MM.1S (cell line): ENCODE measurements around the gene SH3GLB1.

Experiments used
- DNase-seq: peaks from one replicate; pipeline ENCODE4 v3.0.0-alpha.2; 2015
- H2AFZ ChIP-seq: fragments of 300-600 bp; sonication (generic); 2 replicates; pipeline ENCODE4 v1.6.0; 2016; ENCODE audit warnings: antibody characterized with exemption, low read length
- H3F3A ChIP-seq: fragments of 300-600 bp; sonication (generic); 2 replicates; pipeline ENCODE4 v1.6.1; 2016; ENCODE audit warnings: mild to moderate bottlenecking, antibody characterized with exemption, low read length, moderate library complexity, mixed read lengths; ENCODE audit not compliant: insufficient read depth
- H3K27ac ChIP-seq: fragments of 300-600 bp; sonication (generic); 2 replicates; pipeline ENCODE4 v1.5.1; 2016; ENCODE audit warnings: mild to moderate bottlenecking, low read length
- H3K27me3 ChIP-seq: fragments of 300-600 bp; sonication (generic); replicated peaks from 2 replicates; pipeline ENCODE4 v1.6.0; 2016; ENCODE audit warnings: low read length; ENCODE audit not compliant: insufficient read depth
- H3K36me3 ChIP-seq: fragments of 300-600 bp; sonication (generic); replicated peaks from 2 replicates; pipeline ENCODE4 v1.6.1; 2016; ENCODE audit warnings: mild to moderate bottlenecking, low read length, mixed read lengths; ENCODE audit not compliant: insufficient read depth
- H3K4me1 ChIP-seq: fragments of 300-600 bp; sonication (generic); 2 replicates; pipeline ENCODE4 v1.6.1; 2016; ENCODE audit warnings: low read length, mixed read lengths
- H3K4me2 ChIP-seq: fragments of 300-600 bp; sonication (generic); 2 replicates; pipeline ENCODE4 v1.6.0; 2016; ENCODE audit warnings: low read depth, low read length
- H3K4me3 ChIP-seq: fragments of 300-600 bp; sonication (generic); 2 replicates; pipeline ENCODE4 v1.5.1; 2016; ENCODE audit warnings: low read length, mixed read lengths
- H3K79me2 ChIP-seq: fragments of 300-600 bp; sonication (generic); 2 replicates; pipeline ENCODE4 v1.6.1; 2016; ENCODE audit warnings: mixed run types, low read length, mixed read lengths
- H3K9ac ChIP-seq: fragments of 300-600 bp; sonication (generic); 2 replicates; pipeline ENCODE4 v1.6.1; 2016; ENCODE audit warnings: low read length, mixed read lengths
- H3K9me2 ChIP-seq: fragments of 300-600 bp; sonication (generic); replicated peaks from 2 replicates; pipeline ENCODE4 v1.6.1; 2016; ENCODE audit warnings: mild to moderate bottlenecking, low read length, mixed read lengths; ENCODE audit not compliant: insufficient read depth
- H3K9me3 ChIP-seq: fragments of 300-600 bp; sonication (generic); replicated peaks from 2 replicates; pipeline ENCODE4 v1.6.1; 2016; ENCODE audit warnings: mild to moderate bottlenecking, low read length, mixed read lengths; ENCODE audit not compliant: insufficient read depth
- H4K20me1 ChIP-seq: fragments of 300-600 bp; sonication (generic); 2 replicates; pipeline ENCODE4 v1.6.1; 2016; ENCODE audit warnings: mild to moderate bottlenecking, low read length, moderate library complexity, mixed read lengths; ENCODE audit not compliant: insufficient read depth
- CTCF ChIP-seq: fragments of 300-600 bp; sonication (generic); IDR thresholded peaks from 2 replicates; pipeline ENCODE4 v1.5.1; 2016; ENCODE audit warnings: antibody characterized with exemption, low read length, mixed read lengths
- EZH2 ChIP-seq: fragments of 300-600 bp; sonication (generic); optimal IDR thresholded peaks from 2 replicates; pipeline ENCODE3; 2017; ENCODE audit warnings: low read depth, mild to moderate bottlenecking, antibody characterized with exemption, low read length, mixed read lengths
- EZH2phosphoT487 ChIP-seq: fragments of 300-600 bp; sonication (generic); IDR thresholded peaks from 2 replicates; pipeline ENCODE4 v1.6.1; 2018; ENCODE audit warnings: antibody characterized with exemption, low read length

SH3GLB1 gene

GRCh38 chr1:86757272-86757984 lies 53.1 kb downstream of the SH3GLB1 start:
- Histone ChIP-seq H3K9ac (no peak overlapping the region), H3K36me3 (no peaks in the 10 kb centered on the region), H3K4me1 (peaks cover 26% of the 10 kb centered on the region), H4K20me1 (no peaks in the 10 kb centered on the region), H3K79me2 (no peaks in the 10 kb centered on the region), H3K27ac (no peak overlapping the region), H3K9me2 (no peaks in the 10 kb centered on the region), H3K27me3 (no peaks in the 10 kb centered on the region), H2AFZ (no peak overlapping the region), H3K4me2 (no peak overlapping the region), H3K4me3 (no peak overlapping the region), H3F3A (peaks cover 4% of the 10 kb centered on the region; the same call in 1 of the 2 replicates), H3K9me3 (no peaks in the 10 kb centered on the region)
- no peak for DNase-seq
- TF ChIP-seq CTCF (no peak), EZH2 (no peak), EZH2phosphoT487 (no peak)

- no peak overlapping the region for H3K27ac ChIP-seq
- no peak overlapping the region for H2AFZ ChIP-seq
- H4K20me1 ChIP-seq = no peaks in the 10 kb centered on the region
- H3K36me3 ChIP-seq = no peaks in the 10 kb centered on the region
- H3K4me2 ChIP-seq = no peak overlapping the region
- peaks cover 18% of the 10 kb centered on the region for H3K4me1 ChIP-seq
- H3F3A ChIP-seq = peaks cover 4% of the 10 kb centered on the region; the same call in 1 of the 2 replicates
- no peaks in the 10 kb centered on the region for H3K9me3 ChIP-seq
- H3K9me2 ChIP-seq = no peaks in the 10 kb centered on the region
- TF ChIP-seq EZH2 (no peak), CTCF (no peak), EZH2phosphoT487 (no peak)
- H3K27me3 ChIP-seq = no peaks in the 10 kb centered on the region
- no peaks in the 10 kb centered on the region for H3K79me2 ChIP-seq
- DNase-seq = no peak
- no peak overlapping the region for H3K4me3 ChIP-seq
- H3K9ac ChIP-seq = no peak overlapping the region
Observed at GRCh38 chr1:86758570-86758969, 54.2 kb downstream of the SH3GLB1 start.

- no peak overlapping the region for H3K4me3 ChIP-seq
- no peak for TF ChIP-seq CTCF
- no peak for TF ChIP-seq EZH2
- no peak for TF ChIP-seq EZH2phosphoT487
- peaks cover 4% of the 10 kb centered on the region; the same call in 1 of the 2 replicates for H3F3A ChIP-seq
- H3K27me3 ChIP-seq = no peaks in the 10 kb centered on the region
- no peak overlapping the region for H2AFZ ChIP-seq
- H3K4me2 ChIP-seq = no peak overlapping the region
- H4K20me1 ChIP-seq = no peaks in the 10 kb centered on the region
- H3K4me1 ChIP-seq = 0 out of 2 replicates have a peak, but pooled peaks cover 6% of the 10 kb centered on the region
- DNase-seq = no peak
- H3K9me3 ChIP-seq = no peaks in the 10 kb centered on the region
- no peak overlapping the region for H3K9ac ChIP-seq
- H3K79me2 ChIP-seq = no peaks in the 10 kb centered on the region
- no peaks in the 10 kb centered on the region for H3K36me3 ChIP-seq
- no peaks in the 10 kb centered on the region; the same call in 1 of the 2 replicates for H3K9me2 ChIP-seq
- H3K27ac ChIP-seq = no peak overlapping the region
Observed at GRCh38 chr1:86760199-86760598, 55.8 kb downstream of the SH3GLB1 start.
